ENCODE data around the gene IKZF1. TPM values are rescaled to one million over a fixed set of nuclear protein-coding genes. Genes with fewer than 3 reads are reported as not detected.

IKZF1 gene
- total RNA-seq, 2 donors from 2014 or later = 4.9 to 5.6 TPM

DNA sequence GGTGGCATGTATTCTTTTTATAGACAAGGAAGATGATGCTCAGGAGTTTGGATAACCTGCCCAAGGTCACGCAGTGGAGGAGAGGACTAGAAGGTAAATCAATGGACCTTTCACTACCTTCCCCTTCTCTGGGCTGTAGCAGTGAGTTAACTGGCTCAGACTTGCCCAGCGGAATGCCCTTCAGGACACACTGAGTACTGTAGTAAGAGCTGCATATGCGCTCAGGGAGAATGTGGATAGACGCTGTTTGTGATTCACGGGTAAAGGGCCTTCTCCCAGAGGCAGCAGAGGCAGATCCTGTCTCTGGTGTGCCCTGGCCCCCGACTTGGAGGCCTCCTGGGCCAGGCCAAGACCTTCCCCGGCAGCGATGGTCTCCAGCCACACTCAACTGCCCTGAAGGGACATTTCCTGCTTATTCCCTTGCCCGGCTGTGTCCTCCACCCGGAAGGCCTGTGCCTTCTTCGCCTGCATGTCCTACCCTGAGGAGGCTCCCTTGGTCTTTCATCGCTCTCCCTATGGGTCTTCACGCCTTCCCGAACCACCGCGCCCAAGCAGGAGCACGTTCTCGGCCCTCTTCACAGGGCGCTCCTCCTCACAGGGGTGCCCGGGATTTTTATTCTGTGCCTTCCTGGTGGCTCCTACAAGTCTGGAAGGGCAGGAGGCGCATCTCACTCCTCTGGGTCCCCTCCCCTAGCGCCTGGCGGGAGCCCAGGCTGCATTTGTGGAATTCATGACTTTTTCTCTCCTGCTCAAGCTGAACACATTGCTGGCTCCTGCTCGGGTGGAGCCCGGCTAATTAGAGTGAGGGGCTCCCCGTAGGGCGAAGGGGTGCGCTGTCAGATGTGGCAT lies 1.8 kb upstream of the IKZF1 start:
- Histone ChIP-seq H3K9ac (ENCODE audit: low read depth in 2 of 2, low read length in 2 of 2) (no peak overlapping the region), H3K4me3 (no peak overlapping the region), H3K27ac (no peak overlapping the region), H3K36me3 (no peaks in the 10 kb centered on the region), H3K9me3 (no peaks in the 10 kb centered on the region), H3K27me3 (peaks cover 22% of the 10 kb centered on the region), H3K4me1 (no peaks in the 10 kb centered on the region)
- intact Hi-C loops (cut with DNase I) = no loop called here
- no peak for DNase-seq
- TF ChIP-seq, protein P1, sequence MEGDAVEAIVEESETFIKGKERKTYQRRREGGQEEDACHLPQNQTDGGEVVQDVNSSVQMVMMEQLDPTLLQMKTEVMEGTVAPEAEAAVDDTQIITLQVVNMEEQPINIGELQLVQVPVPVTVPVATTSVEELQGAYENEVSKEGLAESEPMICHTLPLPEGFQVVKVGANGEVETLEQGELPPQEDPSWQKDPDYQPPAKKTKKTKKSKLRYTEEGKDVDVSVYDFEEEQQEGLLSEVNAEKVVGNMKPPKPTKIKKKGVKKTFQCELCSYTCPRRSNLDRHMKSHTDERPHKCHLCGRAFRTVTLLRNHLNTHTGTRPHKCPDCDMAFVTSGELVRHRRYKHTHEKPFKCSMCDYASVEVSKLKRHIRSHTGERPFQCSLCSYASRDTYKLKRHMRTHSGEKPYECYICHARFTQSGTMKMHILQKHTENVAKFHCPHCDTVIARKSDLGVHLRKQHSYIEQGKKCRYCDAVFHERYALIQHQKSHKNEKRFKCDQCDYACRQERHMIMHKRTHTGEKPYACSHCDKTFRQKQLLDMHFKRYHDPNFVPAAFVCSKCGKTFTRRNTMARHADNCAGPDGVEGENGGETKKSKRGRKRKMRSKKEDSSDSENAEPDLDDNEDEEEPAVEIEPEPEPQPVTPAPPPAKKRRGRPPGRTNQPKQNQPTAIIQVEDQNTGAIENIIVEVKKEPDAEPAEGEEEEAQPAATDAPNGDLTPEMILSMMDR (IDR thresholded peaks at IDR 0.05) = no peak

DNA sequence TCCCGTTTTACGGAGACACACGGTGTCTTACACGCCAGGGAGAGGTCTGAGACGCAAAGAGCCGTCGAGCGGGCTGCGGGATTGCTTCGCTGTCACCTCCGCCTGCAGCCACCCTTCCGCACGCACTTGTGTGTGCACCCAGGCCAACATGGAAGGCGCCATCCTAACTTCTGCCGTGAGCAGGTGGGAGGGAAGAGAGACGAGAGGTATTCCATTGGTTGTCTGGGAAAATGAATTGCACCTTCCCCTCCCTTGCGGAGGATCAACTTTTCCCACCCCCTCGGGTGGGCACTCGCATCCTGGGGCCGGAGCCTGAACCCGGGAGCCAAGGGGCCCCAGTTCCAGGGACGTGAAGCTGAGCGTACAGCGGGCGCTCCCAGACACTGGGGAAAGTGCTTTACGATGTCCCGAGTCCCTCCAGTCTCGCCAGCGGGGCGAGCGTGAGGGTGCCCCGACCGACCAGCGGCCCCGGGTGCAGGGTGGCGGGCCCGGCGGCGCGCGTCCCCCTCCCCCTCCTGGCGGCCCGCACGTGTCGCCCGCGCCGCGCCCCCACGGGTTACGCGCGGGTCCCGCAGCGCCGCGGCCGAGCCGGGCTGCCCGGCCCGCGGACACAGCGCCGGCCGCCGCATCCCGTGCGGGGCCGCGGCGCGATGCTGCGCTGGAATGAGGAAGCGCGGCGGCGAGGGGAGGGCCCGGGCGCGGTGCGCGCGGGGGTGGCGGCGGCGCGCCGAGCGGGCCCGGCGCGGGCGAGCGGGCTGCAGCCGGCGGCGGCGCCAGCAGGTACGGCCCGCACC lies 984 bp upstream of the IKZF1 start:
- H3K36me3 ChIP-seq = no peaks in the 10 kb centered on the region
- H3K9ac ChIP-seq (ENCODE audit: low read depth in 2 of 2, low read length in 2 of 2) = peak overlapping the region in 1 of 2 donors; percentile 70
- H3K27ac ChIP-seq = no peak overlapping the region
- H3K4me1 ChIP-seq = no peaks in the 10 kb centered on the region
- peaks cover 22% of the 10 kb centered on the region for H3K27me3 ChIP-seq
- no peaks in the 10 kb centered on the region for H3K9me3 ChIP-seq
- intact Hi-C loops (cut with DNase I) = no loop called here
- TF ChIP-seq, protein P1 (IDR thresholded peaks at IDR 0.05) = no peak
- DNase-seq = no peak
- H3K4me3 ChIP-seq = peak overlapping the region; percentile 37

DNA sequence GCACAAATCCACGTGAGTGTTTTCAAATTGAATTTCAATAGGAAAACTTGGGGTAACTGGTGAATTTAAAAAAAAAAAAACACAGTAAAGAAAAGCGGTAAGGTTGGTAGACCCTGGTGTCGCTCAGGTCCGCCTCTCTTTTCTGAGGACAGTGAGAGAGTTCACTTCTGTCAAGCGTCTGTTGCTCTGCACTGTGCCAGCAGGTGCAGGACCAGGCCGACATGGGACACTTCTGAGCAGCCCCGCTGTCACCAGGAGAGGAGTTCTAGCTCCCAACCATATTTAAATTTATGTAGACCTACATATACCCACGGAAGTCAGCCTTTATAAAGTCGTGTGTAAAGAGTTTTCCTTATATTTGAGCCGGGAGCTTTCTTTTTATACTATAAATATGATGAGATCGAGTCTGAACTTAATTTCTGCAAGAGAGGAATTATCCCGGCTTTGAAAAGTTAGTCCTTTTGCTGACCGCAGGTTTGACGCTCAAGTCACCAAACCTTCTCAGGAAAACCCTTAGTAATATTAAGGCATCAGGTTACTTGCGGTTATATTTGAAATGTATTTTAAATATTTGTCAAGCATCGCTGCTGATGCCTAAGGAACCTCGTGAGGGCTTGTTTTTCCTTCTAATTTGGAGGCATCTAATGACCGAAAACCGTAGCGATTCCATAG lies 531 bp downstream of the IKZF1 start:
- no peaks in the 10 kb centered on the region for H3K36me3 ChIP-seq
- peaks cover 22% of the 10 kb centered on the region for H3K27me3 ChIP-seq
- DNase-seq = no peak
- H3K9ac ChIP-seq (ENCODE audit: low read depth in 2 of 2, low read length in 2 of 2) = peak overlapping the region; percentile 46 to 70
- peak overlapping the region; percentile 62 for H3K27ac ChIP-seq
- intact Hi-C loops (cut with DNase I) = no loop called here
- no peaks in the 10 kb centered on the region for H3K9me3 ChIP-seq
- TF ChIP-seq, protein P1 (IDR thresholded peaks at IDR 0.05) = no peak
- H3K4me1 ChIP-seq = no peaks in the 10 kb centered on the region
- H3K4me3 ChIP-seq = peak overlapping the region; percentile 37

DNA sequence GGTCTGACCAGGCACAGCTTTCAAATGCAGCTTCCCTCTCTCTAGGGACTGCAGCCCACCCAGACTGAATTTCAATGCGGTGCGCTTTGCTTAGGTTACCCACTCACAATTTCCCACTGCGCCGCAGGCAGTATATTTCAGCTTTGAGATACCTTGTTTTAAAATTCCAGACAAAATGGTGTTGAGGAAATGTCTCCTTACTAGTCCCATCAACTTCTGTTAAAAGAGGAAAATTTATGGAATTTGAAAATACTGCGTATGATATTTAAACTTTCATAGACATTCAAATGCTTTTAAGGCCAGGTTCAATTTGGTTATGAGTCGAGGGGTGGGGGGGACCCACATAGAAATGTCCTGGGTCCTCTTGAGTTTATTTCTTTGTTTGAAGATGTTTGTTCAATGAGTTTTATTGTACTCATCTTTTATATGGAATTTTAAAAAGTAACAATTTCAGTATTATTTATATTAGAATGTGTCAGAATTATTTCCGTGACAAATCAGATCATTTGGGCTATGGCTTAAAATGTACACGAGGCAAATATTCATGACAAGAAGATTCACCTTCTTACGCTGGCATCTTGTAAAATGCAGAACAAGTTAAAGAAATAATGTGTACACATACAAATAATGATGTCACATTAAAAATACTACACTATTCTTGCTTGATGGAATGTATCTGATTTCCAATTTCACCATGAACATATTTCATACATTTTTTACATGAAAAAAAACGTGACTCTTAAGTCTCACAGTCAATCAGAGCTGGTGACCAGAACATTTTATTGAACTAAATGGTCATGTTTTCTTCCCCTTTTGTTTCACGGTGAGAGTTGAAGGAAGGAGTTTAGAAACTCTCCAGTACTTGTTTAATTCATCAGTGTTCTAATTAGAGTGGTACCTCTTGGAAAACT lies 1.3 kb downstream of the IKZF1 start:
- DNase-seq = no peak
- Histone ChIP-seq H3K4me1 (no peaks in the 10 kb centered on the region), H3K36me3 (no peaks in the 10 kb centered on the region), H3K9ac (ENCODE audit: low read depth in 2 of 2, low read length in 2 of 2) (peak overlapping the region; percentile 46 to 70), H3K4me3 (peak overlapping the region; percentile 37), H3K9me3 (no peaks in the 10 kb centered on the region), H3K27me3 (peaks cover 22% of the 10 kb centered on the region), H3K27ac (peak overlapping the region; percentile 62)
- TF ChIP-seq, protein P1 (IDR thresholded peaks at IDR 0.05) = no peak
- intact Hi-C loops (cut with DNase I) = no loop called here

Measured in colonic mucosa (tissue), 4 donors.